ENCODE measurements around the gene PRR16. TPM values are rescaled to one million over a fixed set of nuclear protein-coding genes. Genes with fewer than 3 reads are reported as not detected.

PRR16 gene
- total RNA-seq, 1 experiment from 2014 or later = 0.42 TPM

DNA sequence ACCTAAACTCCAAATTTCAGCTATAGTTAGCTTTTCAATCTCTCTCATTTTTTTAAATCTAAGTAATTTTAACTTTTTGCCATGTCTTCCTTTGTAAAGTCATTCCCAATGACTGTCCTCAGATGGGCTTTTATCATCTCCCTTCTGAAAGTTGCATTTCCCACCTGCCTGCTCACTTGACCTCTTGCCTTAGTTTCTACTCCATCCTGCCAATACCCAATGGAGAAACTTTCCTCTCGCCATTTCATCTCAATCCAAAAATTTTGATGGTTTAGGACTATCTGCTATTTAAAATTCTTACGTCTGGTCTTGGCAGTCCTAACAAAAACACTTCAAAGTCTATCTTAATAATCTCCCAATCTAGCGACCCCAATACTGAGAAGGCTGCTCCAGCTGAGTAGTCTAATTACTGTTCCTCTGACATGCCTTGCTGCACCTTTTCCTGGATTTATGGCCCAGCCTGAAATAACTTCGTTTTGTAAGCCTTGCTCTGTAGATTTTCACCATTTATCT lies 231.3 kb downstream of the PRR16 start (continued):
- TF ChIP-seq, protein P1, sequence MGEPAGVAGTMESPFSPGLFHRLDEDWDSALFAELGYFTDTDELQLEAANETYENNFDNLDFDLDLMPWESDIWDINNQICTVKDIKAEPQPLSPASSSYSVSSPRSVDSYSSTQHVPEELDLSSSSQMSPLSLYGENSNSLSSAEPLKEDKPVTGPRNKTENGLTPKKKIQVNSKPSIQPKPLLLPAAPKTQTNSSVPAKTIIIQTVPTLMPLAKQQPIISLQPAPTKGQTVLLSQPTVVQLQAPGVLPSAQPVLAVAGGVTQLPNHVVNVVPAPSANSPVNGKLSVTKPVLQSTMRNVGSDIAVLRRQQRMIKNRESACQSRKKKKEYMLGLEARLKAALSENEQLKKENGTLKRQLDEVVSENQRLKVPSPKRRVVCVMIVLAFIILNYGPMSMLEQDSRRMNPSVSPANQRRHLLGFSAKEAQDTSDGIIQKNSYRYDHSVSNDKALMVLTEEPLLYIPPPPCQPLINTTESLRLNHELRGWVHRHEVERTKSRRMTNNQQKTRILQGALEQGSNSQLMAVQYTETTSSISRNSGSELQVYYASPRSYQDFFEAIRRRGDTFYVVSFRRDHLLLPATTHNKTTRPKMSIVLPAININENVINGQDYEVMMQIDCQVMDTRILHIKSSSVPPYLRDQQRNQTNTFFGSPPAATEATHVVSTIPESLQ (CRISPR knock-in tag; IDR thresholded peaks at IDR 0.05) = no peak
- TF ChIP-seq CBFB (CRISPR knock-in tag; IDR thresholded peaks at IDR 0.05; ENCODE audit: low read depth) (no peak), PRRX2 (CRISPR knock-in tag; IDR thresholded peaks at IDR 0.05) (peak; percentile 70; the same call in 1 of the 2 replicates), ZNF423 (CRISPR knock-in tag; IDR thresholded peaks at IDR 0.05) (no peak), ZNF232 (CRISPR knock-in tag; IDR thresholded peaks at IDR 0.05) (no peak), ZNF263 (CRISPR knock-in tag; IDR thresholded peaks at IDR 0.05; ENCODE audit: low read depth) (no peak), CREM (CRISPR knock-in tag; IDR thresholded peaks at IDR 0.05) (no peak)
- TF ChIP-seq, protein P2, sequence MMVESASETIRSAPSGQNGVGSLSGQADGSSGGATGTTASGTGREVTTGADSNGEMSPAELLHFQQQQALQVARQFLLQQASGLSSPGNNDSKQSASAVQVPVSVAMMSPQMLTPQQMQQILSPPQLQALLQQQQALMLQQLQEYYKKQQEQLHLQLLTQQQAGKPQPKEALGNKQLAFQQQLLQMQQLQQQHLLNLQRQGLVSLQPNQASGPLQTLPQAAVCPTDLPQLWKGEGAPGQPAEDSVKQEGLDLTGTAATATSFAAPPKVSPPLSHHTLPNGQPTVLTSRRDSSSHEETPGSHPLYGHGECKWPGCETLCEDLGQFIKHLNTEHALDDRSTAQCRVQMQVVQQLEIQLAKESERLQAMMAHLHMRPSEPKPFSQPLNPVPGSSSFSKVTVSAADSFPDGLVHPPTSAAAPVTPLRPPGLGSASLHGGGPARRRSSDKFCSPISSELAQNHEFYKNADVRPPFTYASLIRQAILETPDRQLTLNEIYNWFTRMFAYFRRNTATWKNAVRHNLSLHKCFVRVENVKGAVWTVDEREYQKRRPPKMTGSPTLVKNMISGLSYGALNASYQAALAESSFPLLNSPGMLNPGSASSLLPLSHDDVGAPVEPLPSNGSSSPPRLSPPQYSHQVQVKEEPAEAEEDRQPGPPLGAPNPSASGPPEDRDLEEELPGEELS (CRISPR knock-in tag; IDR thresholded peaks at IDR 0.05) = no peak
- TF ChIP-seq, protein P3, sequence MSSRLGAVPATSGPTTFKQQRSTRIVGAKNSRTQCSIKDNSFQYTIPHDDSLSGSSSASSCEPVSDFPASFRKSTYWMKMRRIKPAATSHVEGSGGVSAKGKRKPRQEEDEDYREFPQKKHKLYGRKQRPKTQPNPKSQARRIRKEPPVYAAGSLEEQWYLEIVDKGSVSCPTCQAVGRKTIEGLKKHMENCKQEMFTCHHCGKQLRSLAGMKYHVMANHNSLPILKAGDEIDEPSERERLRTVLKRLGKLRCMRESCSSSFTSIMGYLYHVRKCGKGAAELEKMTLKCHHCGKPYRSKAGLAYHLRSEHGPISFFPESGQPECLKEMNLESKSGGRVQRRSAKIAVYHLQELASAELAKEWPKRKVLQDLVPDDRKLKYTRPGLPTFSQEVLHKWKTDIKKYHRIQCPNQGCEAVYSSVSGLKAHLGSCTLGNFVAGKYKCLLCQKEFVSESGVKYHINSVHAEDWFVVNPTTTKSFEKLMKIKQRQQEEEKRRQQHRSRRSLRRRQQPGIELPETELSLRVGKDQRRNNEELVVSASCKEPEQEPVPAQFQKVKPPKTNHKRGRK (CRISPR knock-in tag; IDR thresholded peaks at IDR 0.05; ENCODE audit: borderline replicate concordance) = no peak
- TF ChIP-seq, protein P4, sequence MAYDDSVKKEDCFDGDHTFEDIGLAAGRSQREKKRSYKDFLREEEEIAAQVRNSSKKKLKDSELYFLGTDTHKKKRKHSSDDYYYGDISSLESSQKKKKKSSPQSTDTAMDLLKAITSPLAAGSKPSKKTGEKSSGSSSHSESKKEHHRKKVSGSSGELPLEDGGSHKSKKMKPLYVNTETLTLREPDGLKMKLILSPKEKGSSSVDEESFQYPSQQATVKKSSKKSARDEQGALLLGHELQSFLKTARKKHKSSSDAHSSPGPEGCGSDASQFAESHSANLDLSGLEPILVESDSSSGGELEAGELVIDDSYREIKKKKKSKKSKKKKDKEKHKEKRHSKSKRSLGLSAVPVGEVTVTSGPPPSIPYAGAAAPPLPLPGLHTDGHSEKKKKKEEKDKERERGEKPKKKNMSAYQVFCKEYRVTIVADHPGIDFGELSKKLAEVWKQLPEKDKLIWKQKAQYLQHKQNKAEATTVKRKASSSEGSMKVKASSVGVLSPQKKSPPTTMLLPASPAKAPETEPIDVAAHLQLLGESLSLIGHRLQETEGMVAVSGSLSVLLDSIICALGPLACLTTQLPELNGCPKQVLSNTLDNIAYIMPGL (CRISPR knock-in tag; IDR thresholded peaks at IDR 0.05) = no peak
- TF ChIP-seq, protein P5, sequence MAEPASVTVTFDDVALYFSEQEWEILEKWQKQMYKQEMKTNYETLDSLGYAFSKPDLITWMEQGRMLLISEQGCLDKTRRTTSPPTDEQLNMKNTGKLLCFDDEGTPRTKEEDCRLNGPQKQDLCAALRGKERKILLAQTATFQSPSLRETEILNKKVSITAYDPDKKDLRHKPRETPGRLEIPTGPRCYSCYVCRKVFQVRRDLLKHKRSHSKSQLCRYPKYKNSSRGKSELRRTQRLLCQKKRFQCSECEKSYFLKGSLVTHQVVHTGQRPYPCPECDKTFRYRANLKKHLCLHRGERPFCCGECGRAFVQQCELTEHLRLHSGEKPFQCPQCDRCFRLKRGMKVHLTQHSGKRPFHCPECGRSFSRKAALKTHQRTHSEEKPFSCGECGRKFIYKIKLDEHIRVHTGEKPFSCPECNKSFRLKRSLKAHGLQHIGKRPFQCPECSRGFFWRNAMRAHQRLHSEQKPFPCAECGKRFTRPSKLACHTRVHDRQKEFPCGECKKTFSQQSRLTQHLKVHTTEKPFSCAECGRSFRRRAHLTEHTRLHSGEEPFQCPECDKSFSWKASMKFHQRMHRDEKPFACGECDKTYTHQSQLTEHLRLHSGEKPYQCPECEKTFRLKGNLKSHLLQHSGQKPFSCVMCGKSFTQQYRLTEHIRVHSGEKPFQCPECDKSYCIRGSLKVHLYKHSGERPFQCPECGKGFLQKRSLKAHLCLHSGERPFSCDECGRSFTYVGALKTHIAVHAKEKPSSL (CRISPR knock-in tag; conservative IDR thresholded peaks at IDR 0.05) = peak; percentile 81; the same call in 1 of the 2 replicates
- TF ChIP-seq, protein P6, sequence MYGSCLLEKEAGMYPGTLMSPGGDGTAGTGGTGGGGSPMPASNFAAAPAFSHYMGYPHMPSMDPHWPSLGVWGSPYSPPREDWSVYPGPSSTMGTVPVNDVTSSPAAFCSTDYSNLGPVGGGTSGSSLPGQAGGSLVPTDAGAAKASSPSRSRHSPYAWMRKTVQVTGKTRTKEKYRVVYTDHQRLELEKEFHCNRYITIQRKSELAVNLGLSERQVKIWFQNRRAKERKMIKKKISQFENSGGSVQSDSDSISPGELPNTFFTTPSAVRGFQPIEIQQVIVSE (CRISPR knock-in tag; IDR thresholded peaks at IDR 0.05; ENCODE audit: borderline replicate concordance) = no peak

DNA sequence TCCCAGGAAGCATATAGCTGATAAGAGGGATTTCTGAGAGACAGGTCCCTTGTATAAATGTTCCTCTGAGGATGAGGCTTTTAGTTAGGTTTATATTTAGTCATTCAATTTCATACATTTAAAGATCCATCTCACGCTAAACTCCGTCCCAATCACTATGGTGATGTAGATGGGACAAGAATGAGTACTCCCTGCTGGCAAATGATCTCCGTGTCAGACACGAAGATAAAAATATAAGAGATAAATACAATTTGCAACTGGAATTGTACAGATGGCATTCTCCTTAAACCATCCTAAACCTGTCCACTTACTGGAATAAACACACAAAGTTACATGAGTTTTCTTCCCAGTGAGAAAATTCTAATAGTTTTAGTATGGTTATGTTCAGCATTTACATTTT lies 233.0 kb downstream of the PRR16 start:
- ChIA-PET POLR2A (no interaction called here), CTCF (no interaction called here)
- H3K27me3 Mint-ChIP-seq (ENCODE audit: low read depth) = peaks cover 4% of the 10 kb centered on the region
- H3K36me3 Mint-ChIP-seq = peaks cover 61% of the 10 kb centered on the region
- peak overlapping the region; percentile 97 for H3K27ac Mint-ChIP-seq
- peaks cover 59% of the 10 kb centered on the region for H3K4me1 Mint-ChIP-seq
- H3K9me3 Mint-ChIP-seq = no peaks in the 10 kb centered on the region
- DNase-seq (ENCODE audit: low spot score) (no peak), ATAC-seq (peak; percentile 19)
- peak overlapping the region; percentile 99 for H3K4me3 Mint-ChIP-seq
- TF ChIP-seq, protein P7, sequence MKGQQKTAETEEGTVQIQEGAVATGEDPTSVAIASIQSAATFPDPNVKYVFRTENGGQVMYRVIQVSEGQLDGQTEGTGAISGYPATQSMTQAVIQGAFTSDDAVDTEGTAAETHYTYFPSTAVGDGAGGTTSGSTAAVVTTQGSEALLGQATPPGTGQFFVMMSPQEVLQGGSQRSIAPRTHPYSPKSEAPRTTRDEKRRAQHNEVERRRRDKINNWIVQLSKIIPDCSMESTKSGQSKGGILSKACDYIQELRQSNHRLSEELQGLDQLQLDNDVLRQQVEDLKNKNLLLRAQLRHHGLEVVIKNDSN (CRISPR knock-in tag; IDR thresholded peaks at IDR 0.05) = no peak
- no peak for TF ChIP-seq NFATC4 (CRISPR knock-in tag; IDR thresholded peaks at IDR 0.05)
- TF ChIP-seq, protein P8, sequence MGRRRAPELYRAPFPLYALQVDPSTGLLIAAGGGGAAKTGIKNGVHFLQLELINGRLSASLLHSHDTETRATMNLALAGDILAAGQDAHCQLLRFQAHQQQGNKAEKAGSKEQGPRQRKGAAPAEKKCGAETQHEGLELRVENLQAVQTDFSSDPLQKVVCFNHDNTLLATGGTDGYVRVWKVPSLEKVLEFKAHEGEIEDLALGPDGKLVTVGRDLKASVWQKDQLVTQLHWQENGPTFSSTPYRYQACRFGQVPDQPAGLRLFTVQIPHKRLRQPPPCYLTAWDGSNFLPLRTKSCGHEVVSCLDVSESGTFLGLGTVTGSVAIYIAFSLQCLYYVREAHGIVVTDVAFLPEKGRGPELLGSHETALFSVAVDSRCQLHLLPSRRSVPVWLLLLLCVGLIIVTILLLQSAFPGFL (CRISPR knock-in tag; IDR thresholded peaks at IDR 0.05; ENCODE audit: borderline replicate concordance) = no peak
- no peak for TF ChIP-seq ZNF396 (CRISPR knock-in tag; IDR thresholded peaks at IDR 0.05; ENCODE audit: borderline replicate concordance)
- TF ChIP-seq, protein P2 (CRISPR knock-in tag; IDR thresholded peaks at IDR 0.05) = no peak
- TF ChIP-seq SMAD4 (CRISPR knock-in tag; IDR thresholded peaks at IDR 0.05) = no peak
- no peak for TF ChIP-seq NR1H2 (CRISPR knock-in tag; IDR thresholded peaks at IDR 0.05)
- TF ChIP-seq KAT7 (CRISPR knock-in tag; IDR thresholded peaks at IDR 0.05; ENCODE audit: borderline replicate concordance) = no peak

Measured in WTC11 (cell line).